HG03558 (cell line): Measurements from ENCODE around the gene SEMA5A.

Experiments
- ATAC-seq: cut with Tn5 transposase; IDR thresholded peaks from one replicate; pipeline ENCODE4 v1.9.1; 2021; ENCODE audit warnings: moderate number of reproducible peaks; ENCODE audit not compliant: unreplicated experiment; ENCODE audit errors: extremely low read depth

The SEMA5A gene

GRCh38 chr5:9545992-9546851 lies at the start of gene SEMA5A:
SEMA5A (minus strand) TSS chr5:9546075; CDS start chr5:9379946, 166,129 bp downstream.
- ATAC-seq = no peak

GRCh38 chr5:9594913-9595312 lies 49.0 kb upstream of the SEMA5A start:
- ATAC-seq = no peak

DNA sequence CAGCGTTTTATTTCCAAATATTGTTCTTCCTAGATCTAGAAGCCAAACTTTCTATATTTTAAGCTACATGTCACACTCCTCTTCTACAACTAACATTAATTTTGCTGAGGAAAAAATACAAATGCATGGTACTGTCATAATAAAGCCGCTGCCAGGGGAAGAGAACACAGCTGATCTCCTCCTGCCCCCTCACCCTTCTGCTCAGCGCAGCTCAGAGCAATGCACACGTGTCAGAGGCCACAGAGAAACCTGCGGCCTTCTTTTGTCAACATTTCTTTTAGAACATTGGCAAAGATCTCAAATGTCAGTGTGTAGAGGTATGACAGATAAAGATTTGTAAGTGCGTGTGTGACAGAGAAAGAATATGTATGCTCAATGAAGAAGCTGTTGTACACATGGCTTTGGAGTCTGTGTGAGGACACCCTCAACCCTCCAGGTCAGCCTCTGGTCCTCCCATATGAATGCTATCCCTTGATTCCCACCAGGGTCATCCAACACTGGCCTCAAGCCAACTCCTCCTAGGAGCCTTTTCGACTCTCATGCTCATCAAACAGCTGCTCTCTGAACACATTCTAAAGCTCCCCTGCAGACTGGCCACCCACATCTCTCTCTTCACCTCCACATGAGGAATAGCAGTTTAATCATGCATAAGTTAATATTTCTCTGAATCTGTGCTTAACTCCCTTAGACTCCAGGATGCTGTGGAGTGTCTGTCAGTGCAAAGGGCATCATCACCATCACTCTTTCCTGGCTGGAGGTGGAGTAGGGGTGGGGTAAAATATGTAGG lies 43.4 kb upstream of the SEMA5A start:
- no peak for ATAC-seq

GRCh38 chr5:9588254-9588653 lies 42.4 kb upstream of the SEMA5A start:
- ATAC-seq = no peak

- no peak for ATAC-seq
Observed at GRCh38 chr5:9587135-9587534, 41.3 kb upstream of the SEMA5A start.

- ATAC-seq = no peak
Observed at GRCh38 chr5:9582406-9582805, 36.5 kb upstream of the SEMA5A start.

- ATAC-seq = no peak
Observed at GRCh38 chr5:9573796-9574195, 27.9 kb upstream of the SEMA5A start.

DNA sequence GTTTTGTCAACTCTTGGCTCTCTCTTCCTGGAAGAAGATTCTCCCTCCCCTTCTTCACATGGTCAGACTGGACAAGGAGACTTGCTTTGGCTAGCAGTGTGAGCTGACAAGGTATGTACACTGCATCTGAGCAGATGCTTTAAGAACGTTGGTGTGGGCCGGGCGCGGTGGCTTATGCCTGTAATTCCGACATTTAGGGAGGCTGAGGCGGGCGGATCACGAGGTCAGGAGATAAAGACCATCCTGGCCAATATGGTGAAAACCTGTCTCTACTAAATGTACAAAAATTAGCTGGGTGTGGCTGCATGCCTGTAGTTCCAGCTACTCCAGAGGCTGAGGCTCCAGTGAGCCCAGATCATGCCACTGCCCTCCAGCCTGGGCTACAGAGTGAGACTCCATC lies 26.4 kb upstream of the SEMA5A start:
- ATAC-seq = no peak

DNA sequence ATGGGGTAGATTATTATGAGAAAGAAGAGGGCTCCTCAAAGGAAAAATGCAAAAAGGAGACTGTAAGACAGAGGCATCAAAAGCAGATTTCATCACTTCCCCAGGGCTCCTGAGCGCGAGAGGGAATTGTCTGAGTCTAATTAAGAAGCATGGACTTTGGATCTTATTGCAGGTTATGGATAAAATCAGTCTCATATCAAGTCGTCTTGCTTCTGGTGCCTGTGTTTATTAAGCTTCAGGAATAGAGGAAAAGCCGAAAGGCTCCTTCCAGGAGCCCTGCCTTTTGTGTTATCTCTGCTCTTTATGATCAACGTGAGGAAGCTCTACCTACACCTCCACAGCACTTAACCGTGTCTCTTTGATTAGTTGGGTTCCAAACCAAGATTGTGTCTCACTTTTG lies 25.0 kb upstream of the SEMA5A start:
- no peak for ATAC-seq

- no peak for ATAC-seq
Observed at GRCh38 chr5:9567039-9567438, 21.2 kb upstream of the SEMA5A start.

DNA sequence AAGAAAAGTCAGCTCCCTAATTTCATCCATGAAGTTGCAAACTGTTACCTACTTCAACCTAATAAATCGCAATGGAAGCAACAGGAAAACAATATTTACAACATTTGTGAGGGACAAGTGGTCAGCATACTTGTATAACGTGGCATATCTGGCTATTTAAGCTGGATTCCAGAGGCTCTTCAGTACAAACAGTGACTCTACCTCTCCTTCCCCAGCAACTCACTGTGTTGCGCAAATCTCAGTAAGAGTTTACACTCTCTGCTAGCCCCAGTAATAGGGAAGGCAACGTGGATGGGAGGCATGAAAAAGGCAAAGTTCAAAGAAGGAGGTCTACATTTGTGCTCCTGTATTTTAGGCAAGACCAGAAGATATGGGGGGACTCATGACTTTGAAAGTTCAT lies 18.9 kb upstream of the SEMA5A start:
- no peak for ATAC-seq

GRCh38 chr5:9562141-9562540 lies 16.3 kb upstream of the SEMA5A start:
- no peak for ATAC-seq

DNA sequence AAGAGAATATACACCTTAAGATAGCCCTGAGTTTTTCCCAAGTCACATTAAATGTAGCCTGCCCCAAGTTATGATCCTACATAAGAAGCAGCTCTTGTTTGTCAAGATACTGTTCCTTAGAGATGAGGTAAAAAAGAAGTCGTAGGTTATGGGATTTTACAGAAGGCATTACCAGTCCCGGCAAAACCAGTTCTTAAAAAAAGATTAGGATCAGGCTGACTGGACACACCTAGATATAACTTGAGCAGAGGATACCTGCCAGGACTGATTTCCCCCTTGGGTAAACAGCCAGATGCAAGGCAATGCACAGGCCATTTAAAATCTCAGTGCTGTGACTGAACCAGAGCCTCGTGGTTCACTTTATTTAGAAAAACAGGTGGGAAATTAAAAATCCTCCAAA lies 14.1 kb upstream of the SEMA5A start:
- ATAC-seq = no peak

DNA sequence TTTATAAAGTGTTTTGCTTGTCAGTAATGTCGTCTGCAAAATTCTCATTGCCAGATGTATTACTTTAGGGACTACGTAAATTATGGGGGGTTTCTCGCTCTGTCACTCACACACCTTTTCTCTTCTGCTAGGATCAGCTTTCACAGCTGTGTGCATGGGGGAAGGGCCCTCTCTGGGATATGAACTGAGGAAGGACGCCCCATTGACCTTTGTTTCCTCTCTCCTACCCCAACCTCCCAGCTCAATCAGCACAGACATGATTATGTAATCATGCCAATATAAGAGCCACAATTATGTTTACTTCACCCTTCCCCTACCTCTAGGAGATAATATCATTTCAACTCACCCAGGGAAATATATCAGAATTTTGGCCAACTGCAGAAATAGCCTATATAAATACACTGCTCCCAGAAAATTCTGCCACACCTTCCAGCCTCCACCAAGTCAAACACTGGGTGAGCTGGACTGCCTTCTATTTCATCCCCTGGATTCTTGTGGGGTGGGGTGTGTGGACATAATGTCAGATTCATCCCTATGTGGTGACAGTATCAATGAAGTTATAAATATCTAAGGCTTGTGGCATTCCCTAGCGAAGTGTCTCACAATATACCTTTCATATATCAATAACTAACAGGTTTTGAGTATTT lies 12.6 kb upstream of the SEMA5A start:
- no peak for ATAC-seq

GRCh38 chr5:9557696-9558095 lies 11.8 kb upstream of the SEMA5A start:
- ATAC-seq = no peak

DNA sequence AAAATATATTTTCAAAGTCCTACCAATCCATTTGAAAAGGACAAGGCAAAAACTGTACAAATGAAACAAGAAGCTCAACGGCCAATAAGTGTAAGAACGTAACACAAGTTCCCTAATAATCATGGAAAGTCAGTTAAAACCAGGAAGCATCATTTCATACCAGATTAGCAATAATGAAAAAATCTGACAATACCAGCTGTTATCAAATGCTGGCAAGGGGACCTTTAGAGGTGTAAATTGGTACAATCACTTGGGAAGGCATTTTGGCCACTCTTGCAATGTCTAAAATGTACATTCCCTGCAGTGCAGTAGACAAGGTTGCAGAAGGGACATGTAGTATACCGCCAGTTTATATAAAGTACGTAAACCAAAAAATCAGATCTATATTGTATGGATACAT lies 10.1 kb upstream of the SEMA5A start:
- no peak for ATAC-seq

- ATAC-seq = no peak
Observed at GRCh38 chr5:9554122-9554521, 8.2 kb upstream of the SEMA5A start.

DNA sequence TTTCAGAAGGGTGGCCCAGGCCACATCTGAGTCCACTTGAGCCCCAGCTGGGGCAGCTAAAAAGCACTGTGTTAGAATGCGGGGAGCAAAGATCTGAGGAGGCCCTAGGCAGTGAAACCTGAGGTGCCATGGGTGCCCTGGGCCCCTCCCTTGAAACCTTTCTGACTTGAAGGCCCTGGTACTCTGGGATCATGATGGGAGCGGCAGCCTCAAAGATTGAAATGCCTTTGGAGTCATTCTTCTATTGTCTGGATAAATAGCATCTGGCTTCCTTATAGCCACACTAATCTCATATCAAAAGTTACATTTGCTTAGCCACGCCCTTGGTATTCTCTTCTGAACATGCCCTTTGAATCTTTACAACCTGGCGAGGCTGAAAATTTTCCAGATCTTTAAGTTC lies 7.7 kb upstream of the SEMA5A start:
- ATAC-seq = no peak

DNA sequence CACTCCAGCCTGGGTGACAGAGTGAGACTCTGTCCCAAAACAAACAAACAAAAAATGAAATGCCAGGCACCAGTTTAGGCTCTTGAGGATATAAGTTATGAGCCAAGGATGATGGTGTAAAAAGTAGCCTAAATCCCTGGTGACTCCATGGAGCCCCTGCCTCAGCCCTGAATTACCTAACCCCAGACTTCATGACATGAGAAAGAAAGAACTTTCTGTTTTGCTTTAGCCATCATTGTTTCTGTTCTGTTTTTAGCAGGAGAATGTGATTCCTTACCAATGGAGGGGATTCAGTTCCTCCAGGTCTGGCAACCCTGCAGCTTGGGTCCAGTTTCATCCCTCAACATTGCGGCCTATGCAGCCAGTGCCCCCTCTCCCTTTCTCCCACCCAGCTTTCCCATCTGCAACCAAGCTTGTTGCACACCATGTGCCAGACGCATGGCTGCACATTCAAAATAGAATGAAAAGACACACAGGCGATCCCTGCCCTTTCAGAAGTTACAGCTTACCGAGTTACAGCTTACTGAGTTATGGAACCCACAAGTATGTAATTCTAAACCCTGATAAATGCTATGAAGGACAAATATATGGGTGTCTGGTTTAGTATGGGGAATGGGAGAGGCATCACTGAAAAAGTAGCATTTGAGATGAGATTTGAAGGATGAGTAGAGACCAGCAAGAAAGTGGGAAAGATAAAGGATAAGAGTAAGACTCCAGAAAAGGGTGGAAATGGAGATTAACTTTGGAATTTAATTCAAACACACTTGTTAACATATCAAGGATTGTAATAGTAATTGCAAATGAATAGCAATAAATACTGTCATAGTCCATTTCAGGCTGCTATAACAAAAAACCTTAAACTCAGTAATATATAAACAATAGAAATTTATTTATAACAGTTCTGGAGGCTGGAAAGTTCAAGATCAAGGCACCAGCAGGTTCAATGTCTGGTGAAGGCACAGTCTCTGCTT lies 6.0 kb upstream of the SEMA5A start:
- no peak for ATAC-seq

GRCh38 chr5:9549941-9550340 lies 4.1 kb upstream of the SEMA5A start:
- ATAC-seq = no peak
